CD4-positive, CD25-positive, alpha-beta regulatory T cell (primary cell): ENCODE data around the gene PYCR2. TPM values are rescaled to one million over a fixed set of nuclear protein-coding genes. Genes with fewer than 3 reads are reported as not detected.

Source experiments
- ATAC-seq, 2 donors: fragments of 150-1000 bp; cut with Tn5 transposase; one replicate each; pipeline ENCODE4 v1.10.0; 2021; ENCODE audit warnings: low read depth in 2 of 2, moderate number of reproducible peaks in 2 of 2, moderate library complexity in 1 of 2
- DNase-seq, 3 donors: peaks; one replicate each; pipeline versions ENCODE4 v3.0.0 to v3.0.0-alpha.2; 2012 to 2022; ENCODE audit warnings: mixed read lengths in 1 of 3
- H3K27ac ChIP-seq: one replicate; pipeline ENCODE4 v1.7.0; 2013; ENCODE audit warnings: mild to moderate bottlenecking, low read length; ENCODE audit not compliant: insufficient read depth, poor library complexity, severe bottlenecking
- H3K27me3 ChIP-seq: one replicate; pipeline ENCODE4 v1.7.0; 2013; ENCODE audit warnings: low read length; ENCODE audit not compliant: control insufficient read depth, insufficient read depth
- H3K36me3 ChIP-seq: one replicate; pipeline ENCODE4 v1.7.0; 2013; ENCODE audit warnings: mild to moderate bottlenecking, low read length, moderate library complexity; ENCODE audit not compliant: control insufficient read depth, insufficient read depth
- H3K4me1 ChIP-seq: 2 replicates; pipeline ENCODE4 v1.7.0; 2013; ENCODE audit warnings: mild to moderate bottlenecking, low read length; ENCODE audit not compliant: insufficient read depth, control insufficient read depth, poor library complexity, severe bottlenecking
- H3K4me3 ChIP-seq: one replicate; pipeline ENCODE4 v1.7.0; 2013; ENCODE audit warnings: low read depth, mild to moderate bottlenecking, low read length, moderate library complexity
- H3K9me3 ChIP-seq, 2 experiments: 1 replicate in 1 of 2; 2 replicates in 1 of 2; pipeline ENCODE4 v1.7.0; 2013; ENCODE audit warnings: low read length in 2 of 2, mild to moderate bottlenecking in 1 of 2, moderate library complexity in 1 of 2; ENCODE audit not compliant: control insufficient read depth in 2 of 2
- H3K27ac Mint-ChIP-seq, 3 donors: one replicate each; pipeline ENCODE4 v1.8.0; 2020 to 2022; ENCODE audit warnings: mild to moderate bottlenecking in 3 of 3, mixed read lengths in 3 of 3, moderate library complexity in 2 of 3
- H3K27me3 Mint-ChIP-seq: one replicate; pipeline ENCODE4 v1.8.0; 2022; ENCODE audit warnings: mild to moderate bottlenecking, mixed read lengths
- H3K36me3 Mint-ChIP-seq: one replicate; pipeline ENCODE4 v1.8.0; 2020; ENCODE audit warnings: mixed read lengths
- H3K4me1 Mint-ChIP-seq, 4 donors: one replicate each; pipeline ENCODE4 v1.8.0; 2020 to 2022; ENCODE audit warnings: mixed read lengths in 4 of 4, mild to moderate bottlenecking in 1 of 4
- H3K4me3 Mint-ChIP-seq, 4 donors: one replicate each; pipeline ENCODE4 v1.8.0; 2020 to 2022; ENCODE audit warnings: mild to moderate bottlenecking in 4 of 4, mixed read lengths in 4 of 4, moderate library complexity in 3 of 4
- H3K9me3 Mint-ChIP-seq, 7 donors: one replicate each; pipeline ENCODE4 v1.8.0; 2020 to 2022; ENCODE audit warnings: mixed read lengths in 7 of 7, mild to moderate bottlenecking in 3 of 7, moderate library complexity in 2 of 7
- polyA plus RNA-seq, 4 donors: library from polyadenylated mRNA; unstranded; fragments of 300-500 nt; fragmentation: Illumina TruSeq; gene quantifications; one replicate each; pipeline ENCODE4 v1.2.3, GENCODE V29; 2021
- total RNA-seq: library from RNA; stranded (reverse); gene quantifications from one replicate; pipeline ENCODE4 v1.2.3, GENCODE V29; 2022

Gene PYCR2
- total and polyA plus RNA-seq, 5 donors from 2014 or later, result 51.6 to 74.6 (median 66.3) TPM

DNA sequence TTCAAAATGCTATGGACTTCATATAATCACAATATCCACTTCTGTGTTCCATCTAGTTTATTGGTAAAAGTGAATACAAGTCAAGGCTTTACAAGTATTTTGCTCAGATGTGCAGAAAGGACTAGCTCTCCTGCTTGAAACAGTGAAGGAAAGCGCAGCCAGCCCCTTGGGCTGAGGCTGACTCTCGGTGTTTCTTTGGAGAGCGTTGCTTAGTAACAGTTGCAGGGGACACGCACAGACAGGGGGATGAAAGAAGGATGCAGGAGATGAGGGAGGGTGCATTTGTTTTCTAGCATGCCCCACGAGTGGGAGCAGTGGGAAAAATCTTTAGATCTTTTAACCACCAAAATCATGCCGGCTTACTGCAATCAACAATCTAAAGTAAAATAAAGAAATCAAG, 9.1 kb downstream of the PYCR2 start:
- no peak overlapping the region for H3K27ac ChIP-seq
- Mint-ChIP-seq H3K27me3 (peaks cover 11% of the 10 kb centered on the region), H3K4me3 (no peak overlapping the region), H3K36me3 (peaks cover 27% of the 10 kb centered on the region), H3K27ac (peak overlapping the region in 1 of 3 donors; percentile 73), H3K4me1 (peaks cover 7 to 39% (median 20%) of the 10 kb centered on the region in 4 donors), H3K9me3 (no peaks in the 10 kb centered on the region)
- H3K9me3 ChIP-seq, result no peaks in the 10 kb centered on the region
- H3K36me3 ChIP-seq, result peaks cover 12% of the 10 kb centered on the region
- H3K4me3 ChIP-seq, result no peak overlapping the region
- no peak for DNase-seq
- H3K4me1 ChIP-seq, result peaks cover 21% of the 10 kb centered on the region
- no peaks in the 10 kb centered on the region for H3K27me3 ChIP-seq
- ATAC-seq, result no peak

DNA sequence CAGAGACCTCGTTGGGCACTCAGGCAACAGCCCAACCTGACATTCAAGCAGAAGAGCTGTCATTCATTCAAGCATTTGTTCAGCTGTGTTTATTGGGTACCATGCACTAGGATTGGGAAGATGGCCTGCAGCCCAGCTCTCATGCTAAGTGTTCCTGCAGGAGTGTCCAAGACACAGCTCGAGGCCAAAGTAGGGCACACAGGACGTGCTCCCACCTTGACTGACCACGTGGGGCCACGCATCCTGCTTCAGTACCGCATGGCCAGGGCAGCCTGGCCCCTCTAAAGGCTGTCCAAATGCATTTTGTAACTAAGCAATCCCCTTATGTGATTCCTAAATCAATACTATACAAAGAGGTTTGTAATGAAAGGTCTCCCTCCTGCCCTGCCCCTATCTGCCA, 9.7 kb downstream of the PYCR2 start:
- H3K27me3 Mint-ChIP-seq, result peaks cover 11% of the 10 kb centered on the region
- no peak overlapping the region for H3K4me3 ChIP-seq
- H3K27ac Mint-ChIP-seq, result peak overlapping the region in 2 of 3 donors; percentile 73 to 74
- no peaks in the 10 kb centered on the region for H3K27me3 ChIP-seq
- no peaks in the 10 kb centered on the region for H3K9me3 ChIP-seq
- H3K36me3 ChIP-seq, result peaks cover 8% of the 10 kb centered on the region
- no peak overlapping the region for H3K27ac ChIP-seq
- H3K9me3 Mint-ChIP-seq, result no peaks in the 10 kb centered on the region
- H3K4me1 Mint-ChIP-seq, result peaks cover 13 to 39% (median 22%) of the 10 kb centered on the region in 4 donors
- no peak for ATAC-seq
- H3K4me3 Mint-ChIP-seq, result no peak overlapping the region
- H3K36me3 Mint-ChIP-seq, result peaks cover 21% of the 10 kb centered on the region
- no peak for DNase-seq
- H3K4me1 ChIP-seq, result peaks cover 25% of the 10 kb centered on the region

DNA sequence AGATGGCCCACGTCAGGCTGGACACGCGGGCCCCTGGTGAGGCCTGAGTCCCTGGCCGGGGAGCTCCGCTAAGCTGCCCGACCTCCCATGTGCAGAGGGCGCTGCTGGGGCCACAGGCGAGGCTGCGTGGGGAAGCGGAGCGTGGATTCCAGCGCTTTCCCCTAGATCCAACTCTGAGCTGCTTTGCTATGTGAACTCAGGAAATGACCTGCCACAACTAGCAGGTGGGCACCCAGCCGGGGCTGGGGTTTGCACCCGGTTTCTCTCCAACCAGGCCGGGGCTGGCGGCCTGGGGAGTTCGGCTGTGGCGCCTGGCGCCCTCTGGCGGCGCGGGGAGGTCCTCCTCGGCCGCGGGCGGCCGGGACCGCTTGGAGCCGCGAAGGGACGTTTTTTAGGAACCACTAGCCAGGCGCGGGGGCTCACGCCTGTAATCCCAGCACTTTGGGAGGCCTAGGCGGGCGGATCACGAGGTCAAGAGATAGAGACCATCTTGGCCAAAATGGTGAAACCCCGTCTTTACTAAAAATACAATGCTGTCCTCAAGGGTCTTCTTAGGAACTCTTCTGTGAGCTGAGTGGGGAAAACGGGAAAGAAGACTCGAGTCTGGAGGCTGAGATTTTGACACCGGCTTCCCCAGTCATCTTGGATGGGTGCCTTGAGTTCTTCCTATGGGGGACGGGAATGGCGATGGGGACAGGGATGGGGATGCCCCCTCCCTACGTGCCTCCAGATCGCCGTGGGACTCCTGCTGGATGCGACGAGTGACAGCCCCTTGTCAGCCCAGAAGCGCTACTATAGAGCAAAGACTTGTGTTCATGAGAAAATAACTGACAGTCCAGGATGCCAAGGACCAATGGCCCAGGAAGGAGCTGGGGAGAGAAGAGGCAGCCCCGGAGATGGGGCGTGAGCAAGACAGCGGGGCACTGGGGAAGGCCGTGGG, 12.6 kb downstream of the PYCR2 start:
- no peaks in the 10 kb centered on the region for H3K9me3 ChIP-seq
- DNase-seq, result peak; percentile 61 to 78 (median 72)
- peak overlapping the region; percentile 24 for H3K27ac ChIP-seq
- H3K27me3 ChIP-seq, result no peaks in the 10 kb centered on the region
- peak; percentile 84 to 86 for ATAC-seq
- peaks cover 25% of the 10 kb centered on the region for H3K4me1 ChIP-seq
- Mint-ChIP-seq H3K4me1 (peaks cover 15 to 47% (median 21%) of the 10 kb centered on the region in 4 donors), H3K36me3 (peaks cover 9% of the 10 kb centered on the region), H3K27ac (peak overlapping the region; percentile 54 to 88 (median 82)), H3K9me3 (no peaks in the 10 kb centered on the region), H3K27me3 (peaks cover 11% of the 10 kb centered on the region), H3K4me3 (peak overlapping the region in 1 of 4 donors; percentile 75)
- H3K4me3 ChIP-seq, result no peak overlapping the region
- no peaks in the 10 kb centered on the region for H3K36me3 ChIP-seq

DNA sequence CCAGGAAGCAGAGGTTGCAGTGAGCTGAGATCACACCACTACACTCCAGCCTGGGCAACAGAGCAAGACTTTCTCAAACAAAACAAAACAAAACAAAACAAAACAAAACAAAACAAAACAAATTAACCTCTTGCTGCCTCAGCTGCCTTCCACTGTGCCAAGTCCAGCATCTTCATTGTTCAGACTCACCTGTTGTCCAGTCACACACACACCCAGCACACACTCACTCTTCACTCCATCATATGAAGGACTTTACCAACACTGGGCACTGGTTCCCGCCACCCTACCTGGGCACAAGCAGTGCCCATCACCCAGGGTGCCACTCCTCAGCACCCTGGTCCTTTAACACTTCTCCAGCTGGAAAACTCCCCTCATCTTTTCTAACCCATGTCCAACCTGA, 14.6 kb downstream of the PYCR2 start:
- Mint-ChIP-seq H3K27me3 (peaks cover 11% of the 10 kb centered on the region), H3K9me3 (no peaks in the 10 kb centered on the region), H3K27ac (peak overlapping the region in 2 of 3 donors; percentile 82 to 94), H3K4me3 (peak overlapping the region in 1 of 4 donors; percentile 41), H3K36me3 (no peaks in the 10 kb centered on the region), H3K4me1 (peaks cover 18 to 54% (median 28%) of the 10 kb centered on the region in 4 donors)
- ATAC-seq (no peak), DNase-seq (no peak)
- H3K4me3 ChIP-seq, result no peak overlapping the region
- peak overlapping the region; percentile 15 for H3K27ac ChIP-seq
- peaks cover 25% of the 10 kb centered on the region for H3K4me1 ChIP-seq
- no peaks in the 10 kb centered on the region for H3K36me3 ChIP-seq
- H3K9me3 ChIP-seq, result no peaks in the 10 kb centered on the region
- H3K27me3 ChIP-seq, result no peaks in the 10 kb centered on the region

DNA sequence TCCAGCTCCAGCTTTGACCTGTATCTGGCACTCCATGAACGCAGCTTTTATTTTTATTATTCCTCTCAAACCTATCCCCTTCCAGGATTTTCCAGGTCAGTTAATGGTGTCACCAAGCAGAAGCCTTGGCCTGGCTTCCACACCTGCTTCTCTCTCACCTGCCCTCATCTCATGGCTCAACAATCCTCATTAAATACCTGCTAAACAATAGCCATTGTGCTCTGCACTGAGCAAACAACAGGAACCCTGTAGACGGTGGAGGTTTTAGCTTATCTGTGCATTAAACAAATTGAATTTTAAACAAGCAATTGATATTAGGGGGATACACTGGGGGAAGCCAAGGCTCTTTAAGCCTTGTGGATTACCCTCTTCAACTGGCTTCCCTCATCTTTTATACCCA, 15.3 kb downstream of the PYCR2 start:
- ATAC-seq, result no peak
- Mint-ChIP-seq H3K36me3 (no peaks in the 10 kb centered on the region), H3K4me3 (no peak overlapping the region), H3K27ac (peak overlapping the region in 2 of 3 donors; percentile 16 to 84), H3K4me1 (peaks cover 18 to 56% (median 29%) of the 10 kb centered on the region in 4 donors), H3K27me3 (peaks cover 11% of the 10 kb centered on the region), H3K9me3 (peaks cover 0 to under 1% (median 0%) of the 10 kb centered on the region in 7 donors)
- H3K27me3 ChIP-seq, result no peaks in the 10 kb centered on the region
- H3K36me3 ChIP-seq, result no peaks in the 10 kb centered on the region
- peaks cover 25% of the 10 kb centered on the region for H3K4me1 ChIP-seq
- no peak for DNase-seq
- H3K9me3 ChIP-seq, result no peaks in the 10 kb centered on the region
- no peak overlapping the region for H3K4me3 ChIP-seq
- H3K27ac ChIP-seq, result no peak overlapping the region

DNA sequence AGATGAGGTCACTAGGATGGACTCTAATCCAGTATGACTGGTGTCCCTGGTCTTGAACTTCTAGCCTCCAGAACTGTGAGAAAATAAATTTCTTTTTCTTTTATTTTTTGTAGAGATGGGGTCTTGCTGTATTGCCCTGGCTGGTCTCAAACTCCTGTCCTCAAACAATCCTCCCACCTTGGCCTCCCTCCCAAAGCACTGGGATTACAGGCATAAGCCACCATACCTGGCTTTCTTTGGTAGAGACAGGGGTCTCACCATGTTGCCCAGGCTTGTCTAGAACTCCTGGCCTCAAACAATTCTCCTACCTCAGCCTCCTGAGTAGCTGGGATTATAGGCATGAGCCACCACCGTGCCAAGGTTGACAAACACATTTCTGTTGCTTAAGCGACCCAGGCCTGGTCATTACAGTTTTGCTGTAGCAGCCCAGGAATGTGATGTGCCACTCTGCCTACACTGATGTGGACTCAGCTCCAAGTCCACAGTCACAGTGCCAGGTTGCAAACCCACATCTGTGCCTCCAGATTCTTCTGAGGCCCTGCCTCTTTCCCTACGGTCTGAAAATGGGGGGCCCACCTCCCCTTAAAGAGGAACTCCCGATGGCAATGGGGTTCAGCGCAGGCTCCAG, 15.9 kb downstream of the PYCR2 start:
- DNase-seq, result no peak
- peaks cover 18 to 56% (median 29%) of the 10 kb centered on the region in 4 donors for H3K4me1 Mint-ChIP-seq
- no peaks in the 10 kb centered on the region for H3K36me3 Mint-ChIP-seq
- no peak for ATAC-seq
- Histone ChIP-seq H3K27ac (no peak overlapping the region), H3K9me3 (no peaks in the 10 kb centered on the region), H3K4me1 (peaks cover 25% of the 10 kb centered on the region), H3K36me3 (no peaks in the 10 kb centered on the region), H3K27me3 (no peaks in the 10 kb centered on the region), H3K4me3 (no peak overlapping the region)
- peaks cover 10% of the 10 kb centered on the region for H3K27me3 Mint-ChIP-seq
- H3K9me3 Mint-ChIP-seq, result peaks cover 0 to 3% (median 0%) of the 10 kb centered on the region in 7 donors
- peak overlapping the region; percentile 16 to 87 (median 84) for H3K27ac Mint-ChIP-seq
- peak overlapping the region in 1 of 4 donors; percentile 27 for H3K4me3 Mint-ChIP-seq

DNA sequence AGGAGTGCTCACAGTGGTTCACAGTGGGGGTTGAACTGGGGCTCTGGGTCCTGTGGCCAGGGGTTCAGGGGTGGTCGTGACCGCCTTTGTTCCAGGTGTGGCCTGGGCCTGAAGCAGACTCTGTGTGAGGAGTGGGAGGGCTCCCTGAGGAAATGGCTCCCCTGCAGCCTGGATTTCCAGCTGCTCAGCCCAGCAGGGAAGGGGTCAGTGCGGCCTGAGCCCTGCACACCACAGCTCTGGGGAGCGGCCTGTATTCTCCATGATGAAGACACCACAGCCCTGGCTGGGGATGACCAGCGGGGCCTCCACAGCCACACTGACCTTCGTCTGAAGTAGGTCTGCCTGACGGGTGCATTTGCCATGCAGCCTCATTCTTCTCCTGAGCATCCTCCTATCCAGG, 16.7 kb downstream of the PYCR2 start:
- no peaks in the 10 kb centered on the region for H3K9me3 ChIP-seq
- Mint-ChIP-seq H3K27ac (peak overlapping the region in 2 of 3 donors; percentile 68 to 84), H3K27me3 (peaks cover 10% of the 10 kb centered on the region), H3K4me3 (peak overlapping the region in 1 of 4 donors; percentile 27), H3K4me1 (peaks cover 18 to 59% (median 31%) of the 10 kb centered on the region in 4 donors), H3K36me3 (no peaks in the 10 kb centered on the region), H3K9me3 (peaks cover 0 to 3% (median 0%) of the 10 kb centered on the region in 7 donors)
- H3K4me3 ChIP-seq, result no peak overlapping the region
- H3K27me3 ChIP-seq, result no peaks in the 10 kb centered on the region
- no peaks in the 10 kb centered on the region for H3K36me3 ChIP-seq
- peaks cover 25% of the 10 kb centered on the region for H3K4me1 ChIP-seq
- H3K27ac ChIP-seq, result no peak overlapping the region
- DNase-seq, result no peak
- no peak for ATAC-seq
